Neural cell (in vitro differentiated cells): ENCODE measurements around the gene CELSR3. TPM values are rescaled to one million over a fixed set of nuclear protein-coding genes. Genes with fewer than 3 reads are reported as not detected.

Source experiments
- H2AFZ ChIP-seq: fragments of 200-600, 300-800 bp; sonication (generic), shearing (Covaris generic); 2 replicates; pipeline ENCODE4 v1.6.0; 2014; ENCODE audit warnings: low read depth, mild to moderate bottlenecking, antibody characterized with exemption, low read length, moderate library complexity
- H3F3A ChIP-seq: fragments of 200-600 bp; shearing (Covaris generic); 2 replicates; pipeline ENCODE4 v1.6.1; 2016; ENCODE audit warnings: mild to moderate bottlenecking, moderate library complexity, mixed read lengths, antibody characterized with exemption, low read length; ENCODE audit not compliant: insufficient read depth, poor library complexity, severe bottlenecking
- H3K27ac ChIP-seq: fragments of 200-600, 300-800 bp; sonication (generic), shearing (Covaris generic); 2 replicates; pipeline ENCODE4 v1.5.1; 2014; ENCODE audit warnings: mild to moderate bottlenecking, low read length, moderate library complexity
- H3K27me3 ChIP-seq: fragments of 300-800, 200-600 bp; sonication (generic), shearing (Covaris generic); 2 replicates; pipeline ENCODE4 v1.6.0; 2014; ENCODE audit warnings: mild to moderate bottlenecking, low read depth, low read length, moderate library complexity; ENCODE audit not compliant: insufficient read depth
- H3K36me3 ChIP-seq: fragments of 300-800, 200-600 bp; sonication (generic), shearing (Covaris generic); 2 replicates; pipeline ENCODE4 v1.5.1; 2014; ENCODE audit warnings: mild to moderate bottlenecking, antibody characterized with exemption, low read length, moderate library complexity; ENCODE audit not compliant: insufficient read depth
- H3K4me2 ChIP-seq: fragments of 300-800, 200-600 bp; sonication (generic), shearing (Covaris generic); 2 replicates; pipeline ENCODE4 v1.6.0; 2014; ENCODE audit warnings: mild to moderate bottlenecking, low read length
- H3K4me3 ChIP-seq: fragments of 300-800, 200-600 bp; sonication (generic), shearing (Covaris generic); 2 replicates; pipeline ENCODE4 v1.5.1; 2014; ENCODE audit warnings: mild to moderate bottlenecking, low read length, moderate library complexity
- H3K79me2 ChIP-seq: fragments of 200-600 bp; shearing (Covaris generic); replicated peaks from 2 replicates; pipeline ENCODE4 v1.6.0; 2014; ENCODE audit warnings: mild to moderate bottlenecking, low read length, moderate library complexity; ENCODE audit not compliant: insufficient read depth
- H3K9ac ChIP-seq: fragments of 300-800, 200-600 bp; sonication (generic), shearing (Covaris generic); 2 replicates; pipeline ENCODE4 v1.6.1; 2016; ENCODE audit warnings: mild to moderate bottlenecking, low read length, mixed read lengths
- H3K9me2 ChIP-seq: fragments of 200-600 bp; shearing (Covaris generic); 2 replicates; pipeline ENCODE4 v1.6.1; 2016; ENCODE audit warnings: mild to moderate bottlenecking, low read length, mixed read lengths; ENCODE audit not compliant: insufficient read depth
- H3K9me3 ChIP-seq: fragments of 200-600, 300-800 bp; sonication (generic), shearing (Covaris generic); 2 replicates; pipeline ENCODE4 v1.6.1; 2016; ENCODE audit warnings: mild to moderate bottlenecking, mixed run types, low read length, moderate library complexity, mixed read lengths
- H4K20me1 ChIP-seq: fragments of 200-600 bp; shearing (Covaris generic); 2 replicates; pipeline ENCODE4 v1.6.1; 2016; ENCODE audit warnings: mild to moderate bottlenecking, mixed run types; ENCODE audit not compliant: insufficient read depth
- EP300 ChIP-seq: fragments of 450-650 bp; conservative IDR thresholded peaks from 2 replicates; pipeline ENCODE4 v1.6.1; 2014; ENCODE audit warnings: antibody characterized with exemption, mild to moderate bottlenecking, moderate library complexity; ENCODE audit not compliant: poor library complexity, severe bottlenecking
- EZH2 ChIP-seq: fragments of 200-600, 300-800 bp; shearing (Covaris generic), sonication (generic); IDR thresholded peaks from 2 replicates; pipeline ENCODE4 v1.6.1; 2014; ENCODE audit warnings: antibody characterized with exemption, low read length, borderline replicate concordance, mild to moderate bottlenecking; ENCODE audit not compliant: insufficient read depth, poor library complexity, severe bottlenecking
- MXI1 ChIP-seq: fragments of 450-650 bp; conservative IDR thresholded peaks from 2 replicates; pipeline ENCODE4 v1.6.1; 2014; ENCODE audit warnings: antibody characterized with exemption, mild to moderate bottlenecking; ENCODE audit not compliant: poor library complexity, severe bottlenecking
- POLR2AphosphoS5 ChIP-seq: IDR thresholded peaks from 2 replicates; pipeline ENCODE4 v1.6.1; 2012
- SMC3 ChIP-seq: fragments of 450-650 bp; conservative IDR thresholded peaks from 2 replicates; pipeline ENCODE4 v1.6.1; 2014; ENCODE audit warnings: antibody characterized with exemption, mild to moderate bottlenecking, moderate library complexity; ENCODE audit not compliant: poor library complexity
- TAF1 ChIP-seq: IDR thresholded peaks from 2 replicates; pipeline ENCODE4 v1.6.1; 2012; ENCODE audit warnings: low read depth
- polyA plus RNA-seq: library from polyadenylated mRNA; depleted of rRNA; stranded (reverse); fragments of >200 nt; gene quantifications from 2 replicates; pipeline ENCODE4 v1.2.3, GENCODE V29; 2014
- TF ChIP-seq, protein P1 (sequence below): IDR thresholded peaks from 2 replicates; pipeline ENCODE4 v1.6.1; 2012; ENCODE audit warnings: borderline replicate concordance
- TF ChIP-seq, protein P2 (sequence below): fragments of 450-650 bp; IDR thresholded peaks from 2 replicates; pipeline ENCODE4 v1.5.1; 2014; ENCODE audit warnings: antibody characterized with exemption, mild to moderate bottlenecking, moderate library complexity; ENCODE audit not compliant: poor library complexity, severe bottlenecking

CELSR3 gene
- polyA plus RNA-seq, 1 donor from 2014 or later = 54.9 TPM

DNA sequence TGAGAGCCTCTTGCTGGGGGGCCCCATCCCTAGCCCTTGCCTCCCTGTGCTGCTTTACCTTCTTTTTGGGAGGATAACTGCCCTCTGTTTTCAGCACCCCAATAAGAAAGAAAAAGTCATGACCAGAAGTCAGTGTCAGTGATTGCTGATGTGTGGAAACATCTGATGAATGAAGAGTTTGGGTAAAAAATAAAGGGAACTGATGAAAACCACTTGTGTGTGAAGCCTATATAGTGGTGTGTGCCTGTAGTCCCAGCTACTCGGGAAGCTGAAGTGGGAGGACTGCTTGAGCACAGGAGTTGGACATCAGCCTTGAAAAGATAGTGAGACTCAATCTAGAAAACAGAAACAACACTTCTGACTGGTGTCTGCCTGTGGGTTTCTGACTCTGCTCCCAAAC, 9.8 kb upstream of the CELSR3 start:
- Histone ChIP-seq H3K27ac (no peak overlapping the region), H3K36me3 (peaks cover 4% of the 10 kb centered on the region)
- TF ChIP-seq, protein P1, sequence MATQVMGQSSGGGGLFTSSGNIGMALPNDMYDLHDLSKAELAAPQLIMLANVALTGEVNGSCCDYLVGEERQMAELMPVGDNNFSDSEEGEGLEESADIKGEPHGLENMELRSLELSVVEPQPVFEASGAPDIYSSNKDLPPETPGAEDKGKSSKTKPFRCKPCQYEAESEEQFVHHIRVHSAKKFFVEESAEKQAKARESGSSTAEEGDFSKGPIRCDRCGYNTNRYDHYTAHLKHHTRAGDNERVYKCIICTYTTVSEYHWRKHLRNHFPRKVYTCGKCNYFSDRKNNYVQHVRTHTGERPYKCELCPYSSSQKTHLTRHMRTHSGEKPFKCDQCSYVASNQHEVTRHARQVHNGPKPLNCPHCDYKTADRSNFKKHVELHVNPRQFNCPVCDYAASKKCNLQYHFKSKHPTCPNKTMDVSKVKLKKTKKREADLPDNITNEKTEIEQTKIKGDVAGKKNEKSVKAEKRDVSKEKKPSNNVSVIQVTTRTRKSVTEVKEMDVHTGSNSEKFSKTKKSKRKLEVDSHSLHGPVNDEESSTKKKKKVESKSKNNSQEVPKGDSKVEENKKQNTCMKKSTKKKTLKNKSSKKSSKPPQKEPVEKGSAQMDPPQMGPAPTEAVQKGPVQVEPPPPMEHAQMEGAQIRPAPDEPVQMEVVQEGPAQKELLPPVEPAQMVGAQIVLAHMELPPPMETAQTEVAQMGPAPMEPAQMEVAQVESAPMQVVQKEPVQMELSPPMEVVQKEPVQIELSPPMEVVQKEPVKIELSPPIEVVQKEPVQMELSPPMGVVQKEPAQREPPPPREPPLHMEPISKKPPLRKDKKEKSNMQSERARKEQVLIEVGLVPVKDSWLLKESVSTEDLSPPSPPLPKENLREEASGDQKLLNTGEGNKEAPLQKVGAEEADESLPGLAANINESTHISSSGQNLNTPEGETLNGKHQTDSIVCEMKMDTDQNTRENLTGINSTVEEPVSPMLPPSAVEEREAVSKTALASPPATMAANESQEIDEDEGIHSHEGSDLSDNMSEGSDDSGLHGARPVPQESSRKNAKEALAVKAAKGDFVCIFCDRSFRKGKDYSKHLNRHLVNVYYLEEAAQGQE = no peak
- TF ChIP-seq POLR2AphosphoS5 (no peak), EP300 (no peak), MXI1 (no peak), EZH2 (no peak)
- TF ChIP-seq, protein P2, sequence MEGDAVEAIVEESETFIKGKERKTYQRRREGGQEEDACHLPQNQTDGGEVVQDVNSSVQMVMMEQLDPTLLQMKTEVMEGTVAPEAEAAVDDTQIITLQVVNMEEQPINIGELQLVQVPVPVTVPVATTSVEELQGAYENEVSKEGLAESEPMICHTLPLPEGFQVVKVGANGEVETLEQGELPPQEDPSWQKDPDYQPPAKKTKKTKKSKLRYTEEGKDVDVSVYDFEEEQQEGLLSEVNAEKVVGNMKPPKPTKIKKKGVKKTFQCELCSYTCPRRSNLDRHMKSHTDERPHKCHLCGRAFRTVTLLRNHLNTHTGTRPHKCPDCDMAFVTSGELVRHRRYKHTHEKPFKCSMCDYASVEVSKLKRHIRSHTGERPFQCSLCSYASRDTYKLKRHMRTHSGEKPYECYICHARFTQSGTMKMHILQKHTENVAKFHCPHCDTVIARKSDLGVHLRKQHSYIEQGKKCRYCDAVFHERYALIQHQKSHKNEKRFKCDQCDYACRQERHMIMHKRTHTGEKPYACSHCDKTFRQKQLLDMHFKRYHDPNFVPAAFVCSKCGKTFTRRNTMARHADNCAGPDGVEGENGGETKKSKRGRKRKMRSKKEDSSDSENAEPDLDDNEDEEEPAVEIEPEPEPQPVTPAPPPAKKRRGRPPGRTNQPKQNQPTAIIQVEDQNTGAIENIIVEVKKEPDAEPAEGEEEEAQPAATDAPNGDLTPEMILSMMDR = no peak

DNA sequence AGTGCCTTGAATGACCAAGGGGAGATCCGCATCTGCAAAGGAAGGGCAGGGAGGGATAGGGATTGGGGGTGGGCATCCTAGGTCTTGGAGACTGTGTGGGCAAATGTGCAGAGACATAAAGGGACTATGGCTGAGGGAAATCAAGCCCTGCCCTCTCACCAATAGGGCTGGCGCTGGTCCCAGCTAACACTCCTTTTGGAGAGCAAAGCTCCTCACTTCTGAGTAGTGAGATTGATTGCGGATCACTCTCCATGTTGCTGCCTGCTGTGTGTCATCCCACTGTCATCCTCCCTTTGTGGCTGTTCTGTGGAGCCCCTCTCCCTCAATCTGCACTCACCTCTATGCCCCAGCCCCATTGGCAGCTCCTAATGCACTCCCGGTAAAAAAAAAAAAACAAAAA, 2.2 kb upstream of the CELSR3 start:
- H3K4me2 ChIP-seq = no peak overlapping the region
- H3K9me2 ChIP-seq = no peaks in the 10 kb centered on the region
- no peak for TF ChIP-seq EZH2
- TF ChIP-seq, protein P1 = no peak
- TF ChIP-seq MXI1 = no peak
- no peak for TF ChIP-seq POLR2AphosphoS5
- TF ChIP-seq TAF1 = no peak
- TF ChIP-seq, protein P2 = no peak
- TF ChIP-seq SMC3 = no peak
- peaks cover 16% of the 10 kb centered on the region for H3K9me3 ChIP-seq
- H3K9ac ChIP-seq = peak overlapping the region; percentile 92
- no peaks in the 10 kb centered on the region for H3K27me3 ChIP-seq
- H3F3A ChIP-seq = no peaks in the 10 kb centered on the region
- no peak overlapping the region for H2AFZ ChIP-seq
- H3K4me3 ChIP-seq = peak overlapping the region; percentile 73
- peaks cover 14% of the 10 kb centered on the region for H3K79me2 ChIP-seq
- H3K36me3 ChIP-seq = peaks cover 16% of the 10 kb centered on the region
- peak overlapping the region; percentile 95 for H3K27ac ChIP-seq
- H4K20me1 ChIP-seq = no peaks in the 10 kb centered on the region

More for the DNA sequence above, 9.8 kb upstream of the CELSR3 start:
- Histone ChIP-seq H3F3A (no peaks in the 10 kb centered on the region), H4K20me1 (no peaks in the 10 kb centered on the region), H3K9ac (no peak overlapping the region), H3K9me3 (no peaks in the 10 kb centered on the region), H3K4me3 (no peak overlapping the region), H3K4me2 (no peak overlapping the region), H3K9me2 (no peaks in the 10 kb centered on the region), H3K27me3 (no peaks in the 10 kb centered on the region), H2AFZ (no peak overlapping the region), H3K79me2 (no peaks in the 10 kb centered on the region)
